IMR-90 (cell line): Measurements from ENCODE around the gene ZKSCAN1. TPM values are rescaled to one million over a fixed set of nuclear protein-coding genes. Genes with fewer than 3 reads are reported as not detected.

Experiments used
- ATAC-seq: fragments of 200-7000 bp; cut with Tn5 transposase; 2 replicates; pipeline ENCODE4 v1.9.1; 2020; ENCODE audit warnings: low read depth, mild to moderate bottlenecking, moderate library complexity
- BruUV-seq: library from RNA; stranded (reverse); fragments of 400-500 nt; replicated peaks from 2 replicates; lab custom pipeline; 2021; lab: Mats Ljungman, UMichigan
- CTCF ChIA-PET: fragments of 300-600 bp; formaldehyde crosslinking; extraction: SDS; loops from one replicate; lab custom pipeline; 2021; ENCODE audit warnings: antibody characterized with exemption; lab: Yijun Ruan, JAX
- POLR2A ChIA-PET: fragments of 300-600 bp; sonication (Branson Sonifier 250); formaldehyde crosslinking; loops from one replicate; lab custom pipeline; 2022; ENCODE audit warnings: antibody characterized with exemption; ENCODE audit not compliant: unreplicated experiment; lab: Charles Lee
- DNase-seq: peaks from one replicate; pipeline ENCODE4 v3.0.0; 2013
- H2AFZ ChIP-seq: replicated peaks from 2 replicates; pipeline ENCODE3; 2013; ENCODE audit warnings: low read length, mild to moderate bottlenecking; ENCODE audit not compliant: poor library complexity
- H2AK5ac ChIP-seq: 2 replicates; pipeline ENCODE4 v1.6.1; 2013; ENCODE audit warnings: low read depth, low read length, inconsistent platforms
- H2AK9ac ChIP-seq: replicated peaks from 2 replicates; pipeline ENCODE3; 2013; ENCODE audit warnings: mild to moderate bottlenecking, low read depth, low read length, moderate library complexity; ENCODE audit not compliant: poor library complexity
- H2BK120ac ChIP-seq: 2 replicates; pipeline ENCODE4 v1.6.1; 2013; ENCODE audit warnings: low read depth, low read length, inconsistent platforms
- H2BK15ac ChIP-seq: 3 replicates; pipeline ENCODE4 v1.6.1; 2013; ENCODE audit warnings: low read depth, low read length, inconsistent platforms
- H2BK20ac ChIP-seq: 2 replicates; pipeline ENCODE4 v1.6.1; 2013; ENCODE audit warnings: low read depth, mild to moderate bottlenecking, inconsistent platforms, low read length, moderate library complexity
- H2BK5ac ChIP-seq: 2 replicates; pipeline ENCODE4 v1.6.1; 2013; ENCODE audit warnings: mild to moderate bottlenecking, low read depth, low read length, inconsistent platforms; ENCODE audit not compliant: poor library complexity, severe bottlenecking
- H3K14ac ChIP-seq: replicated peaks from 2 replicates; pipeline ENCODE4 v1.6.1; 2013; ENCODE audit warnings: low read depth, low read length, inconsistent platforms
- H3K18ac ChIP-seq: 2 replicates; pipeline ENCODE4 v1.6.1; 2013; ENCODE audit warnings: low read depth, low read length, control low read depth
- H3K23ac ChIP-seq: 2 replicates; pipeline ENCODE4 v1.6.1; 2013; ENCODE audit warnings: low read depth, low read length, inconsistent platforms
- H3K27ac ChIP-seq: 2 replicates; pipeline ENCODE4 v1.5.1; 2013; ENCODE audit warnings: mild to moderate bottlenecking, control low read depth, low read length; ENCODE audit not compliant: insufficient read depth
- H3K27me3 ChIP-seq: 2 replicates; pipeline ENCODE4 v1.6.1; 2013; ENCODE audit warnings: low read length; ENCODE audit not compliant: control insufficient read depth, insufficient read depth
- H3K36me3 ChIP-seq: 2 replicates; pipeline ENCODE4 v1.6.1; 2013; ENCODE audit warnings: low read length, mixed read lengths; ENCODE audit not compliant: control insufficient read depth, insufficient read depth
- H3K4ac ChIP-seq: 2 replicates; pipeline ENCODE4 v1.6.1; 2013; ENCODE audit warnings: low read depth, low read length, inconsistent platforms
- H3K4me1 ChIP-seq: 2 replicates; pipeline ENCODE4 v1.6.1; 2013; ENCODE audit warnings: low read length, mixed read lengths; ENCODE audit not compliant: control insufficient read depth, insufficient read depth
- H3K4me2 ChIP-seq: 2 replicates; pipeline ENCODE4 v1.6.1; 2013; ENCODE audit warnings: low read depth, mild to moderate bottlenecking, control low read depth, low read length, moderate library complexity
- H3K4me3 ChIP-seq: 2 replicates; pipeline ENCODE4 v1.5.1; 2013; ENCODE audit warnings: low read depth, mild to moderate bottlenecking, control low read depth, low read length, moderate library complexity; ENCODE audit not compliant: insufficient read depth
- H3K56ac ChIP-seq: 2 replicates; pipeline ENCODE4 v1.6.1; 2013; ENCODE audit warnings: low read length, inconsistent platforms; ENCODE audit not compliant: insufficient read depth; ENCODE audit errors: extremely low read depth
- H3K79me1 ChIP-seq, 2 experiments: 2 replicates each; pipeline ENCODE4 v1.6.1; 2013; ENCODE audit warnings: low read length in 2 of 2, inconsistent platforms in 1 of 2, low read depth in 1 of 2
- H3K9ac ChIP-seq: 2 replicates; pipeline ENCODE4 v1.6.1; 2013; ENCODE audit warnings: low read depth, low read length, control low read depth
- H3K9me1 ChIP-seq: 2 replicates; pipeline ENCODE4 v1.6.1; 2013; ENCODE audit warnings: low read length, inconsistent platforms; ENCODE audit not compliant: insufficient read depth
- H3K9me3 ChIP-seq: 2 replicates; pipeline ENCODE4 v1.6.1; 2013; ENCODE audit warnings: low read length; ENCODE audit not compliant: control insufficient read depth, insufficient read depth
- H4K20me1 ChIP-seq: 2 replicates; pipeline ENCODE4 v1.6.1; 2013; ENCODE audit warnings: low read length, inconsistent platforms; ENCODE audit not compliant: insufficient read depth
- H4K5ac ChIP-seq: 2 replicates; pipeline ENCODE4 v1.6.1; 2013; ENCODE audit warnings: mild to moderate bottlenecking, low read depth, low read length, control low read depth
- H4K8ac ChIP-seq, 2 experiments: 2 replicates each; pipeline ENCODE4 v1.6.1; 2013; ENCODE audit warnings: low read depth in 2 of 2, low read length in 2 of 2, control low read depth in 1 of 2, inconsistent platforms in 1 of 2
- H4K91ac ChIP-seq: 2 replicates; pipeline ENCODE4 v1.6.1; 2013; ENCODE audit warnings: low read depth, low read length, inconsistent platforms; ENCODE audit not compliant: insufficient read depth
- BHLHE40 ChIP-seq: fragments of 150-350 bp; IDR thresholded peaks from 2 replicates; pipeline ENCODE4 v1.6.1; 2016; ENCODE audit warnings: mild to moderate bottlenecking, low read depth, low read length
- CEBPB ChIP-seq: IDR thresholded peaks from 2 replicates; pipeline ENCODE4 v1.6.1; 2012; ENCODE audit warnings: low read depth, low read length, improper control_type of control experiment
- CHD1 ChIP-seq: IDR thresholded peaks from 2 replicates; pipeline ENCODE4 v1.6.1; 2012; ENCODE audit warnings: low read depth, low read length, improper control_type of control experiment
- CTCF ChIP-seq: conservative IDR thresholded peaks from 2 replicates; pipeline ENCODE4 v1.5.1; 2012; ENCODE audit warnings: mild to moderate bottlenecking, low read depth, low read length, improper control_type of control experiment
- ELK1 ChIP-seq: fragments of 150-350 bp; IDR thresholded peaks from 2 replicates; pipeline ENCODE4 v1.6.1; 2016; ENCODE audit warnings: low read depth, mild to moderate bottlenecking, low read length, moderate library complexity, borderline replicate concordance
- FOS ChIP-seq: fragments of 150-350 bp; IDR thresholded peaks from 2 replicates; pipeline ENCODE4 v1.6.1; 2016; ENCODE audit warnings: low read depth, low read length
- MAZ ChIP-seq: IDR thresholded peaks from 2 replicates; pipeline ENCODE4 v1.6.1; 2012; ENCODE audit warnings: low read depth, mild to moderate bottlenecking, low read length, improper control_type of control experiment, moderate library complexity, borderline replicate concordance
- NFE2L2 ChIP-seq: fragments of 150-350 bp; IDR thresholded peaks from 2 replicates; pipeline ENCODE4 v1.6.1; 2016; ENCODE audit warnings: low read depth, mild to moderate bottlenecking, low read length
- POLR2A ChIP-seq: IDR thresholded peaks from 2 replicates; pipeline ENCODE4 v1.6.1; 2012; ENCODE audit warnings: mild to moderate bottlenecking, low read depth, low read length
- RAD21 ChIP-seq: IDR thresholded peaks from 2 replicates; pipeline ENCODE4 v1.6.1; 2012; ENCODE audit warnings: low read length, improper control_type of control experiment
- RCOR1 ChIP-seq: IDR thresholded peaks from 2 replicates; pipeline ENCODE4 v1.6.1; 2012; ENCODE audit warnings: mild to moderate bottlenecking, low read length, improper control_type of control experiment; ENCODE audit not compliant: insufficient replicate concordance
- RFX5 ChIP-seq: IDR thresholded peaks from 2 replicates; pipeline ENCODE4 v1.8.0; 2012; ENCODE audit warnings: low read depth, mild to moderate bottlenecking, low read length, moderate library complexity
- SMC3 ChIP-seq: fragments of 150-350 bp; IDR thresholded peaks from 2 replicates; pipeline ENCODE4 v1.6.1; 2016; ENCODE audit warnings: low read depth, mild to moderate bottlenecking, antibody characterized with exemption, low read length, moderate library complexity
- USF2 ChIP-seq: fragments of 150-350 bp; IDR thresholded peaks from 2 replicates; pipeline ENCODE4 v1.6.1; 2017; ENCODE audit warnings: mild to moderate bottlenecking, antibody characterized with exemption, low read length, low read depth
- WGBS, 2 experiments: methylation state at CpG; one replicate each; pipeline versions ENCODE4 v1.1.5 to v1.1.7; 2013; ENCODE audit warnings: missing lambda C conversion rate in 2 of 2; ENCODE audit not compliant: insufficient read length in 1 of 2; ENCODE audit errors: extremely low coverage in 2 of 2; 5-methylcytosine and 5-hydroxymethylcytosine counted together
- dilution Hi-C: fragments of 300-500 bp; cut with HindIII; formaldehyde crosslinking; loops from one replicate; pipeline ENCODE4 v1.14.3; 2018; ENCODE audit warnings: low sequenced_read_pairs; ENCODE audit not compliant: unreplicated experiment
- in situ Hi-C: fragments of 300-500 bp; cut with MboI; formaldehyde crosslinking; loops from 3 replicates; pipeline ENCODE4 v1.14.3; 2019; ENCODE audit warnings: low sequenced_read_pairs, inconsistent platforms, mixed read lengths
- intact Hi-C: fragments of 100-400 bp; cut with micrococcal nuclease; formaldehyde crosslinking; loops from 2 replicates; pipeline ENCODE4 v1.10.0; 2022
- polyA plus RNA-seq, 3 experiments: library from polyadenylated mRNA; depleted of rRNA; stranded (reverse); fragments of >200 nt; gene quantifications; 2 replicates each; pipeline ENCODE4 v1.2.3, GENCODE V29; 2012; ENCODE audit warnings: low replicate concordance in 1 of 3
- total RNA-seq: library from RNA; depleted of rRNA; stranded (reverse); fragments of >200 nt; gene quantifications from 2 replicates; pipeline ENCODE4 v1.2.3, GENCODE V29; 2012

The ZKSCAN1 gene
- total and polyA plus RNA-seq, 2 of the 4 experiments (the other 2 are of a cell fraction), result 13.7 to 40.7 TPM

DNA sequence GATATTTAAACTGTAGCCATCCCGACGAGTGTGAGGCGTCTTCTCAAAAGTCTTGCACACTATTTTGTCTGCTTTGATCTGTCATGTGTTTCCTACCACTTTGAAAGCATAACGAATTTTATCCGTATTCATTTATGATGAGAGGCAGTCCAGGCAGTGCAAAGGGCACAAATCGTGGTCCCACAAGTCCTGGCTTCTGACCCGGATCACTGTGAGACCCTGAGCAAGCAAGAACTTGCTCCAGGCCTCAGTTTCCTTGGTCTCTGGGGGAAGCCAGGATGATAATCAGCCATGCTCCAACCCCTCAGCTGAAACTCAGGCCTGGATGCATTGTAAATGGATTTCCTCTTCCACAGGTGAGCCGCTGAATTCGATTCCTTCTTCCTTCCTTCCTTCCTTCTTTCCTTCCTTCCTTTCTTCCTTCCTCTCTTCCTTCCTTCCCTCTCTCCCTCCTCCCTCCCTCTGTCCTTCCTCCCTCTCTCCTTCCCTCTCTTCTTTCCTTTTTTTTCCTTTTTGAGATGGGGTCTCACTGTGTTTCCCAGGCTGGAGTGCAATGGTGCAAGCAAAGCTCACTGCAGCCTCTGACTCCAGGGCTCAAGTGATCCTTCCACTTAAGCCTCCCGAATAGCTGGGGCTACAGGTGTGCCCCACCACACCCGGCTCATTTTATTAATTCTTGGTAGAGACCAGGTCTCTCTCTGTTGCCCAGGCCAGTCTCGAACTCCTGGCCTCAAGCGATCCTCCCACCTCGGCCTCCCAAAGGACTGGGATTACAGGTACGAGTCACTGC lies 18.4 kb upstream of the ZKSCAN1 start:
- Histone ChIP-seq H3K18ac (no peak overlapping the region; the same call in 1 of the 2 replicates), H2BK120ac (peak overlapping the region; percentile 49; the same call in 1 of the 2 replicates), H2BK15ac (no peak overlapping the region), H3K4ac (0 out of 2 replicates have a peak overlapping the region, but pooled peaks have one; percentile 44), H3K4me3 (no peak overlapping the region), H4K91ac (peak overlapping the region; percentile 51), H4K8ac (peak overlapping the region; percentile 80 to 96), H3K9ac (no peak overlapping the region), H2BK5ac (no peak overlapping the region), H3K27ac (no peak overlapping the region), H4K5ac (peak overlapping the region; percentile 96), H2AK5ac (no peak overlapping the region), H2AK9ac (no peak overlapping the region), H3K4me1 (peaks cover 1% of the 10 kb centered on the region; the same call in 1 of the 2 replicates), H3K9me3 (no peaks in the 10 kb centered on the region), H3K27me3 (peaks cover 5% of the 10 kb centered on the region), H3K9me1 (no peaks in the 10 kb centered on the region), H3K56ac (0 out of 2 replicates have a peak overlapping the region, but pooled peaks have one; percentile 5), H4K20me1 (no peaks in the 10 kb centered on the region), H3K79me1 (no peaks in the 10 kb centered on the region), H3K14ac (no peak overlapping the region), H2BK20ac (no peak overlapping the region), H2AFZ (peak overlapping the region; percentile 95), H3K4me2 (no peak overlapping the region), H3K36me3 (no peaks in the 10 kb centered on the region), H3K23ac (no peak overlapping the region)
- ATAC-seq (no peak), DNase-seq (no peak)
- intact Hi-C loops (no loop called here), dilution Hi-C loops (no loop called here), in situ Hi-C loops (loop anchor here (25.0 kb wide), 1 partner anchor 1290 kb away; no protein-coding TSS in a partner anchor)
- TF ChIP-seq USF2, result no peak
- no peak for TF ChIP-seq SMC3
- no peak for TF ChIP-seq CEBPB
- no peak for TF ChIP-seq CTCF
- TF ChIP-seq FOS, result no peak
- no peak for TF ChIP-seq ELK1
- no peak for TF ChIP-seq NFE2L2
- no peak for TF ChIP-seq RAD21
- no peak for TF ChIP-seq CHD1
- no peak for TF ChIP-seq BHLHE40
- no peak for TF ChIP-seq POLR2A
- no peak for TF ChIP-seq MAZ
- TF ChIP-seq RFX5, result no peak
- no peak for TF ChIP-seq RCOR1
- CTCF ChIA-PET, result no interaction called here
- POLR2A ChIA-PET, result interaction anchor here (0.6 kb wide), 1 partner anchor 60 kb away, joined by 5 read pairs; no protein-coding TSS in a partner anchor
- no TSS peak for BruUV-seq
- 89% methylated on average over 6 of the region's 15 CpGs; no CpG with 5 or more reads in 1 of the 2 experiments for WGBS, 2 experiments
